ENCODE results near the gene SLC9A5.

Gene SLC9A5

DNA sequence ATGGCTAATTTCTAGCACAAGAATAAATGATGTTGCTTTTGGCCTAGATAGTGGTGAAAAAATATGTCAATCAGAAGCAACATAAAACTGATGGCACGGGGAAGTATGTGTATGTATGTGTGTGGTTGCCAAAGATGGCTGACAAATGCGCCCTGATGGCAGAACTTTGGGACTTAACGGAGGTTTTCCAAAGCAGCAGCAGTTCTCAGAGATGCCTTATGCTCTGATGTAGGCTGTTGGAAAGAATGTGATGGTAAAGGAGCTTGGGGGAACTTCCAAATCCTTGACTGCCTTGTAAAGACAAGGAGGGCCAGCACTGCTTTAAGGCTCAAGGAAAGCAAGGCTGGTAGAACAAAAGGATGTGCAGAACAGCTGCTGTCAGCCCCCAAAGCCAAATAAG lies 61.8 kb downstream of the SLC9A5 start:
- no peak for DNase-seq (ENCODE audit: low read depth, low spot score)

DNA sequence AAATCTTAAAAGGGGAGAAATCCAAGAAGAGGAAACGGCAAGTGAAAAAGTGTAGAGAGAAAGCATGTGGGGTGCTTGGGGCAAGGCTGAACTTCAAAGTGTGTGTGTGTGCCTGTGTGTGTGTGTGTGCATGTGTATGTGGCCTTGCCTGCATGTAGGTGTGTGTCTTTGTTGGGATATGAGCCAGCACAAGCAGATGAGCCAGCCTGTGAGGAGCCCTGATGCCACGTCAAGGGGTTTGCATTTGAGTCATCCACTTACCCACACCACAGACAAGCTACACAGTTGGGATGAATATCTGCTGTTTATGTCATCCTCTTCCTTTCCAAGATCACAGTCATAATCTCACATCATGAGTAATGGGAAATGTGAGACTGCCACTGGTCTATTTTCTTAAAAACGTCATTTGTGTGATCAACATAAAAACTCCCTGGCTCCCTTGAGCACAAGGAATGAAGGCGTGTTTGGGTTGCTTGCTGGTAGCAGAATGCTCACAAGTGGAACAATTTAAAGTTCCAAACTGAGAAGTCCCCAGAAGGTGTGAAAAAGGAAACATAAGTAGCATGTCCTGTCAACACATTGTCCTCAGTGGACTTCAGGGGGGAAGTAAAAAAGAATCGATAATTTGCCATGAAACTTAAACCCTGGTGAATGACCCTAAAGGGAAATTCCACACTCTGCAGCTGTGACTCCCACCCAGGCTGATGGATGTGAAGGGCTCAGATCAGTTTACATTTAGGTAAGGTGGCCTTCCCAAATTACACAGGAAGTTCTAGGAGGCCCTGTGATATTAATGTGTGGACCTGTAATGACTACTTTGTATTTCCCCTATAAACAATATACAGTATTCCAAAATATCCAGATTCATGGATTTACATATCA lies 63.1 kb downstream of the SLC9A5 start:
- peak; percentile 96 for DNase-seq (ENCODE audit: low read depth, low spot score)

DNA sequence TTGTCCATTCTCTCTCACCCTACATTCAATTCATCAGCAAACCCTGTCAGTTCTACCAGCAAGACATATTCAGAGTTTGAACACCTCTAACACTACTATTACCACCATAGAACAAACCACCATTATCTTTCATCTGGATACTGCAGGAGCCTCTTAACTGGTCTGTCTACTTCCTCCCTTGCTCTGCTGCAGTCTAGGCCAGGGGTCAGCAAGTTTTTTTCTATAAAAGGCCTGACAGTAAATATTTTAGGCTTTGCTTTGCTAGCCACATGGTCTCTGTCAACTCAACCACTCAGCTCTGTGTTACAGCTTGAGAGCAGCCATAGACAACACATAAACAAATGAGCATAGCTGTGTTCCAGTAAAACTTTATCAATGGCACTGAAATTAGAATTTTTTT lies 63.9 kb downstream of the SLC9A5 start:
- no peak for DNase-seq (ENCODE audit: low read depth, low spot score)

DNA sequence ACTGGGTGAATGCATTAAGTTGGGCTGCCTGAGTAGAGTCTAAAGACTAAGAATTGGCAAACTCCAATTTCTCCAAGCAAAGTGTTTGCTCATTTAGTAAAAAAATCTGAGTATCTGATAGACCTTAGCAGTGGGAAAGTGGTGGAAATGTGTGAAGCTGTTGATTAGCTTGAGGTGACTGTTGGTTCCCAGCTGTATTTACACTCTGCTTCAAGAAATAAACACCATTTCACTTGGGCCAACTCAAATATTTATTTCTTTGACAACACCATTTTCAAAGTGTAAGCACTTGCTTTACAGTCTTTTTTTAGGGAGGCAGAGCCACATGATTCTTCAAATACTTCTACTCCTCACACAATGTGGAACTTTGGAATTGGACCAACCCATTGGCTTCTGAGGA lies 69.1 kb downstream of the SLC9A5 start:
- no peak for DNase-seq (ENCODE audit: low read depth, low spot score)

Data from astrocyte of the hippocampus (primary cell).